GM12878 (cell line): Measurements from ENCODE around the gene PDGFA. TPM values are rescaled to one million over a fixed set of nuclear protein-coding genes. Genes with fewer than 3 reads are reported as not detected.
A peak's percentile ranks its signal among the peaks of the same experiment; 100 is the strongest.

Experiments
- ATAC-seq: fragments of 200-7000 bp; cut with Tn5 transposase; 3 replicates; pipeline ENCODE4 v1.9.1; 2020; ENCODE audit warnings: mild to moderate bottlenecking, moderate library complexity
- BruUV-seq: library from RNA; stranded (reverse); fragments of 400-500 nt; replicated peaks from 2 replicates; lab custom pipeline; 2021; lab: Mats Ljungman, UMichigan
- CTCF ChIA-PET: fragments of 300-600 bp; sonication (Branson Sonifier 250); formaldehyde crosslinking; extraction: SDS; loops from one replicate; lab custom pipeline; 2021; ENCODE audit warnings: inconsistent platforms; lab: Yijun Ruan, JAX
- POLR2A ChIA-PET: fragments of 350-600 bp; formaldehyde crosslinking; extraction: SDS; loops from one replicate; lab custom pipeline; 2021; ENCODE audit warnings: inconsistent platforms; lab: Charles Lee
- RAD21 ChIA-PET: fragments of 300-600 bp; sonication (Branson Sonifier 250); formaldehyde crosslinking; loops from one replicate; lab custom pipeline; 2023; ENCODE audit warnings: antibody characterized with exemption; ENCODE audit not compliant: unreplicated experiment; lab: Charles Lee
- SMC1A ChIA-PET: fragments of 300-600 bp; sonication (Branson Sonifier 250); formaldehyde crosslinking; loops from one replicate; lab custom pipeline; 2023; ENCODE audit not compliant: unreplicated experiment, uncharacterized antibody; lab: Charles Lee
- DNase-seq: peaks from one replicate; pipeline ENCODE4 v3.0.0-alpha.2; 2011; ENCODE audit warnings: low read depth, low spot score
- FAIRE-seq: peaks from 3 replicates; lab custom pipeline; 2011; peaks lifted over from hg19 to GRCh38; lab: Jason Lieb, UNC
- H2AFZ ChIP-seq: 2 replicates; pipeline ENCODE4 v1.6.0; 2011; ENCODE audit warnings: low read depth, low read length, control low read depth; ENCODE audit not compliant: control insufficient read depth
- H3K27ac ChIP-seq: 2 replicates; pipeline ENCODE4 v1.5.1; 2011; ENCODE audit warnings: control low read depth; ENCODE audit not compliant: control insufficient read depth, insufficient read depth
- H3K27me3 ChIP-seq, 2 experiments: replicated peaks in 1 of 2; 2 replicates each; pipeline versions ENCODE4 v1.6.0 to v1.6.1; 2011; ENCODE audit warnings: low read length in 1 of 2; ENCODE audit not compliant: control insufficient read depth in 2 of 2, insufficient read depth in 2 of 2
- H3K36me3 ChIP-seq, 2 experiments: 2 replicates each; pipeline ENCODE4 v1.5.1; 2011; ENCODE audit warnings: low read length in 1 of 2; ENCODE audit not compliant: control insufficient read depth in 2 of 2, insufficient read depth in 2 of 2
- H3K4me1 ChIP-seq: 2 replicates; pipeline ENCODE4 v1.6.1; 2011; ENCODE audit warnings: mild to moderate bottlenecking, low read length, moderate library complexity, mixed read lengths; ENCODE audit not compliant: control insufficient read depth, insufficient read depth
- H3K4me2 ChIP-seq: 2 replicates; pipeline ENCODE4 v1.6.0; 2011; ENCODE audit warnings: control low read depth; ENCODE audit not compliant: control insufficient read depth, insufficient read depth
- H3K4me3 ChIP-seq: fragments of 200-600 bp; sonication (generic); 2 replicates; pipeline ENCODE4 v1.5.1; 2016
- H3K79me2 ChIP-seq: 2 replicates; pipeline ENCODE4 v1.6.0; 2011; ENCODE audit warnings: low read length; ENCODE audit not compliant: control insufficient read depth, insufficient read depth
- H3K9ac ChIP-seq: 2 replicates; pipeline ENCODE4 v1.8.0; 2011; ENCODE audit warnings: low read length, control low read depth, mixed read lengths; ENCODE audit not compliant: control insufficient read depth, insufficient read depth
- H3K9me3 ChIP-seq: replicated peaks from 3 replicates; pipeline ENCODE4 v1.5.1; 2011; ENCODE audit warnings: mild to moderate bottlenecking, low read length; ENCODE audit not compliant: control insufficient read depth, insufficient read depth
- H4K20me1 ChIP-seq: 2 replicates; pipeline ENCODE4 v1.6.0; 2011; ENCODE audit not compliant: control insufficient read depth, insufficient read depth
- BHLHE40 ChIP-seq, 2 experiments: fragments of 450-650 bp in 1 of 2; IDR thresholded peaks; 2 replicates each; pipeline ENCODE4 v1.6.1; 2011 to 2017; ENCODE audit warnings: low read depth in 2 of 2, borderline replicate concordance in 1 of 2, improper control_type of control experiment in 1 of 2, low read length in 1 of 2, mild to moderate bottlenecking in 1 of 2
- DPF2 ChIP-seq: fragments of 450-650 bp; IDR thresholded peaks from 2 replicates; pipeline ENCODE4 v1.6.1; 2017; ENCODE audit warnings: mild to moderate bottlenecking
- EP300 ChIP-seq, 2 experiments: fragments of 150-350 bp in 1 of 2; IDR thresholded peaks; 2 replicates each; pipeline ENCODE4 v1.6.1; 2011 to 2012; ENCODE audit warnings: low read depth in 2 of 2, low read length in 2 of 2, borderline replicate concordance in 1 of 2, improper control_type of control experiment in 1 of 2, inconsistent platforms in 1 of 2; ENCODE audit not compliant: control insufficient read depth in 1 of 2
- FOS ChIP-seq: IDR thresholded peaks from 3 replicates; pipeline ENCODE4 v1.6.1; 2011; ENCODE audit warnings: borderline replicate concordance; ENCODE audit not compliant: insufficient read length; ENCODE audit errors: extremely low read depth
- FOXM1 ChIP-seq: IDR thresholded peaks from 2 replicates; pipeline ENCODE4 v1.6.1; 2012; ENCODE audit warnings: low read depth, mild to moderate bottlenecking, inconsistent platforms, low read length, moderate library complexity
- GATAD2B ChIP-seq: fragments of 450-650 bp; conservative IDR thresholded peaks from 2 replicates; pipeline ENCODE4 v1.6.1; 2017; ENCODE audit warnings: low read depth, mild to moderate bottlenecking, moderate library complexity
- MEF2B ChIP-seq: fragments of 450-650 bp; IDR thresholded peaks from 2 replicates; pipeline ENCODE4 v1.6.1; 2018; ENCODE audit warnings: mild to moderate bottlenecking, moderate library complexity; ENCODE audit not compliant: partially characterized antibody, poor library complexity, severe bottlenecking
- PAX5 ChIP-seq: IDR thresholded peaks from 2 replicates; pipeline ENCODE4 v1.6.1; 2011; ENCODE audit warnings: low read depth, low read length, borderline replicate concordance
- RELA ChIP-seq: fragments of 450-650 bp; IDR thresholded peaks from 2 replicates; pipeline ENCODE4 v1.8.0; 2014; ENCODE audit warnings: borderline replicate concordance; ENCODE audit not compliant: partially characterized antibody
- RELB ChIP-seq: fragments of 450-650 bp; IDR thresholded peaks from 2 replicates; pipeline ENCODE4 v1.6.1; 2017; ENCODE audit warnings: low read depth, mild to moderate bottlenecking, moderate library complexity
- TARDBP ChIP-seq: IDR thresholded peaks from 2 replicates; pipeline ENCODE4 v1.6.1; 2016; ENCODE audit warnings: borderline replicate concordance
- TCF7 ChIP-seq: IDR thresholded peaks from 2 replicates; pipeline ENCODE4 v1.6.1; 2014; ENCODE audit warnings: antibody characterized with exemption, borderline replicate concordance
- ZBTB33 ChIP-seq: fragments of 450-650 bp; IDR thresholded peaks from 2 replicates; pipeline ENCODE4 v1.6.1; 2017; ENCODE audit warnings: mild to moderate bottlenecking
- ZNF274 ChIP-seq: IDR thresholded peaks from one replicate; pipeline ENCODE4 v1.8.0; 2011; ENCODE audit not compliant: insufficient read length, insufficient read depth
- ZNF384 ChIP-seq: IDR thresholded peaks from 2 replicates; pipeline ENCODE4 v1.6.1; 2012; ENCODE audit warnings: low read depth, mild to moderate bottlenecking, low read length, improper control_type of control experiment, borderline replicate concordance
- WGBS: methylation state at CpG from one replicate; pipeline ENCODE4 v1.1.6; 2016; ENCODE audit warnings: low lambda C conversion rate; ENCODE audit not compliant: insufficient replicate concordance, insufficient coverage; ENCODE audit errors: missing lambda C conversion rate; 5-methylcytosine and 5-hydroxymethylcytosine counted together
- in situ Hi-C: fragments of 300-500 bp; cut with MboI; formaldehyde crosslinking; loops from 9 replicates; pipeline ENCODE4 v1.14.3; 2018; ENCODE audit warnings: mixed read lengths
- intact Hi-C: fragments of 100-400 bp; cut with micrococcal nuclease; formaldehyde crosslinking; loops from one replicate; pipeline ENCODE4 v1.14.2; 2022; ENCODE audit not compliant: unreplicated experiment
- polyA plus RNA-seq, 11 experiments: library from polyadenylated mRNA; depleted of rRNA in 4 of 11; unstranded in 6 of 11; stranded (reverse) in 5 of 11; fragments of >200 nt; fragmentation: Nextera tagmentation in 4 of 11; fragmentation: Illumina TruSeq in 1 of 11; extraction: Ambion mirVana in 4 of 11; extraction: Trizol in 1 of 11; gene quantifications; 1 replicate in 1 of 11; 2 replicates in 10 of 11; pipeline versions ENCODE4 v1.2.1 to v1.2.3, GENCODE V29; 2011 to 2016; ENCODE audit warnings: inconsistent platforms in 2 of 11, missing spikeins in 2 of 11, low read depth in 1 of 11
- total RNA-seq, 4 experiments: library from RNA; depleted of rRNA in 3 of 4; stranded (reverse); fragments of >200 nt in 3 of 4; fragmentation: Illumina TruSeq in 1 of 4; extraction: Trizol in 1 of 4; gene quantifications; 2 replicates each; pipeline versions ENCODE4 v1.2.1 to v1.2.3, GENCODE V29; 2013 to 2021

The PDGFA gene
- total and polyA plus RNA-seq, 10 of the 15 experiments (the other 5 are each of a cell fraction or from before 2014, with no cell fraction given), result 2.5 to 10.0 (median 5.6) TPM

GRCh38 chr7:452791-453455 is 66.7 kb downstream of the PDGFA start:
- FAIRE-seq (no peak), ATAC-seq (peak; percentile 64), DNase-seq (no peak)
- Histone ChIP-seq H3K4me1 (peaks cover 10% of the 10 kb centered on the region; the same call in 1 of the 2 replicates), H3K79me2 (no peaks in the 10 kb centered on the region), H3K9ac (no peak overlapping the region), H4K20me1 (no peaks in the 10 kb centered on the region), H3K4me2 (peak overlapping the region; percentile 54), H3K36me3 (no peaks in the 10 kb centered on the region), H3K27ac (no peak overlapping the region), H2AFZ (no peak overlapping the region; the same call in 1 of the 2 replicates), H3K27me3 (no peaks in the 10 kb centered on the region), H3K9me3 (no peaks in the 10 kb centered on the region; the same call in 2 of the 3 replicates), H3K4me3 (no peak overlapping the region)
- intact Hi-C loops, result no loop called here
- ChIA-PET CTCF (no interaction called here), RAD21 (no interaction called here), SMC1A (no interaction called here), POLR2A (interaction anchor here (0.5 kb wide), 1 partner anchor 150 kb away, joined by 3 read pairs; no protein-coding TSS in a partner anchor)
- TF ChIP-seq MEF2B, result peak; percentile 77
- TF ChIP-seq FOXM1, result no peak
- TF ChIP-seq RELA, result peak; percentile 46
- peak in 1 of 2 experiments; percentile 16; a peak in 1 of 4 replicates for TF ChIP-seq BHLHE40 (IDR thresholded peaks at IDR 0.05; ENCODE audit: borderline replicate concordance in 1 of 2, low read depth in 2 of 2, low read length in 1 of 2)
- 0 out of 2 replicates have a peak, but pooled peaks have one; percentile 33 for TF ChIP-seq GATAD2B
- TF ChIP-seq FOS, result no peak
- 0 out of 2 replicates have a peak, but pooled peaks have one; percentile 14 for TF ChIP-seq PAX5
- no peak for TF ChIP-seq ZNF384
- TF ChIP-seq TCF7, result no peak
- 0 out of 2 replicates have a peak, but pooled peaks have one; percentile 44 for TF ChIP-seq DPF2
- TF ChIP-seq RELB, result 0 out of 2 replicates have a peak, but pooled peaks have one; percentile 26
- no peak for TF ChIP-seq ZBTB33
- TF ChIP-seq EP300 (IDR thresholded peaks at IDR 0.05; ENCODE audit: borderline replicate concordance in 1 of 2, control insufficient read depth in 1 of 2, low read depth in 2 of 2, low read length in 2 of 2), result no peak
- no peak for TF ChIP-seq TARDBP
- TF ChIP-seq ZNF274, result no peak
- 19% methylated on average over 21 of the region's 21 CpGs for WGBS
- no TSS peak for BruUV-seq
- in situ Hi-C loops, result no loop called here
